HepG2 (cell line): Measurements from ENCODE around the gene CUTC. TPM values are rescaled to one million over a fixed set of nuclear protein-coding genes. Genes with fewer than 3 reads are reported as not detected.

Source experiments
- AGO1 ChIP-seq: fragments of 200-400 bp; formaldehyde crosslinking; IDR thresholded peaks from 2 replicates; pipeline ENCODE4 v1.6.1; 2017; ENCODE audit warnings: mild to moderate bottlenecking, low read depth, low read length, moderate library complexity; ENCODE audit not compliant: poor library complexity, severe bottlenecking
- CBFB ChIP-seq: sonication (generic); formaldehyde crosslinking; IDR thresholded peaks from 2 replicates; pipeline ENCODE4 v1.4.0; 2020; ENCODE audit warnings: missing genetic modification reagents
- GFI1 ChIP-seq: sonication (generic); formaldehyde crosslinking; IDR thresholded peaks from 2 replicates; pipeline ENCODE4 v1.5.0; 2020; ENCODE audit warnings: missing genetic modification reagents, mild to moderate bottlenecking, borderline replicate concordance
- HHEX ChIP-seq: IDR thresholded peaks from 2 replicates; pipeline ENCODE4 v1.6.1; 2016; ENCODE audit warnings: control low read depth
- KDM1A ChIP-seq: IDR thresholded peaks from 2 replicates; pipeline ENCODE4 v1.6.1; 2016; ENCODE audit warnings: missing compliant biosample characterization
- RBFOX2 ChIP-seq: fragments of 200-400 bp; formaldehyde crosslinking; IDR thresholded peaks from 2 replicates; pipeline ENCODE4 v1.6.1; 2017; ENCODE audit warnings: low read depth, mild to moderate bottlenecking, low read length
- RNF219 ChIP-seq: sonication (generic); formaldehyde crosslinking; IDR thresholded peaks from 2 replicates; pipeline ENCODE4 v1.5.0; 2020; ENCODE audit warnings: mild to moderate bottlenecking, missing genetic modification reagents
- SCMH1 ChIP-seq: sonication (generic); formaldehyde crosslinking; IDR thresholded peaks from 2 replicates; pipeline ENCODE4 v1.9.0; 2021; ENCODE audit warnings: missing genetic modification reagents, mild to moderate bottlenecking, borderline replicate concordance
- ZBED4 ChIP-seq: sonication (generic); formaldehyde crosslinking; IDR thresholded peaks from 2 replicates; pipeline ENCODE4 v1.4.0; 2020; ENCODE audit warnings: missing genetic modification reagents, borderline replicate concordance
- ZBTB38 ChIP-seq: sonication (generic); formaldehyde crosslinking; IDR thresholded peaks from 2 replicates; pipeline ENCODE4 v1.5.1; 2020; ENCODE audit warnings: mild to moderate bottlenecking, missing genetic modification reagents
- ZNF234 ChIP-seq: sonication (generic); formaldehyde crosslinking; conservative IDR thresholded peaks from 2 replicates; pipeline ENCODE4 v1.5.1; 2020; ENCODE audit warnings: mild to moderate bottlenecking, missing genetic modification reagents
- ZNF264 ChIP-seq: sonication (generic); formaldehyde crosslinking; IDR thresholded peaks from 2 replicates; pipeline ENCODE4 v1.4.0; 2020; ENCODE audit warnings: missing genetic modification reagents
- polyA plus RNA-seq, 8 experiments: library from polyadenylated mRNA; depleted of rRNA in 3 of 8; stranded (reverse) in 7 of 8; unstranded in 1 of 8; fragments of >200 nt; fragmentation: Illumina TruSeq in 4 of 8; extraction: Trizol in 4 of 8; gene quantifications; 2 replicates each; pipeline versions ENCODE4 v1.2.1 to v1.2.3, GENCODE V29; 2011 to 2016; ENCODE audit warnings: low read depth in 4 of 8, missing spikeins in 1 of 8, mixed read lengths in 1 of 8; ENCODE audit not compliant: insufficient read depth in 1 of 8
- total RNA-seq, 5 experiments: library from RNA; depleted of rRNA; stranded (reverse); fragments of >200 nt; fragmentation: Illumina TruSeq; extraction: Trizol; gene quantifications; 2 replicates each; pipeline ENCODE4 v1.2.3, GENCODE V29; 2016; ENCODE audit warnings: low read depth in 1 of 5
- TF ChIP-seq, protein P1 (sequence below): sonication (generic); formaldehyde crosslinking; IDR thresholded peaks from 2 replicates; pipeline ENCODE4 v1.4.0; 2020; ENCODE audit warnings: missing genetic modification reagents
- TF ChIP-seq, protein P2 (sequence below): sonication (generic); formaldehyde crosslinking; conservative IDR thresholded peaks from 2 replicates; pipeline ENCODE4 v1.4.0; 2020; ENCODE audit warnings: missing genetic modification reagents

CUTC gene
- total and polyA plus RNA-seq, 2 of the 13 experiments (the other 11 are each of a cell fraction or from before 2014, with no cell fraction given): 22.3 to 25.8 TPM

- TF ChIP-seq, protein P1, sequence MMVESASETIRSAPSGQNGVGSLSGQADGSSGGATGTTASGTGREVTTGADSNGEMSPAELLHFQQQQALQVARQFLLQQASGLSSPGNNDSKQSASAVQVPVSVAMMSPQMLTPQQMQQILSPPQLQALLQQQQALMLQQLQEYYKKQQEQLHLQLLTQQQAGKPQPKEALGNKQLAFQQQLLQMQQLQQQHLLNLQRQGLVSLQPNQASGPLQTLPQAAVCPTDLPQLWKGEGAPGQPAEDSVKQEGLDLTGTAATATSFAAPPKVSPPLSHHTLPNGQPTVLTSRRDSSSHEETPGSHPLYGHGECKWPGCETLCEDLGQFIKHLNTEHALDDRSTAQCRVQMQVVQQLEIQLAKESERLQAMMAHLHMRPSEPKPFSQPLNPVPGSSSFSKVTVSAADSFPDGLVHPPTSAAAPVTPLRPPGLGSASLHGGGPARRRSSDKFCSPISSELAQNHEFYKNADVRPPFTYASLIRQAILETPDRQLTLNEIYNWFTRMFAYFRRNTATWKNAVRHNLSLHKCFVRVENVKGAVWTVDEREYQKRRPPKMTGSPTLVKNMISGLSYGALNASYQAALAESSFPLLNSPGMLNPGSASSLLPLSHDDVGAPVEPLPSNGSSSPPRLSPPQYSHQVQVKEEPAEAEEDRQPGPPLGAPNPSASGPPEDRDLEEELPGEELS (CRISPR knock-in tag): peak; percentile 84
- no peak for TF ChIP-seq ZBED4 (CRISPR knock-in tag)
- TF ChIP-seq RNF219 (CRISPR knock-in tag): no peak
- no peak for TF ChIP-seq GFI1 (CRISPR knock-in tag)
- TF ChIP-seq HHEX (CRISPR knock-in tag): no peak
- TF ChIP-seq ZNF234 (CRISPR knock-in tag): no peak
- no peak for TF ChIP-seq CBFB (CRISPR knock-in tag)
- TF ChIP-seq RBFOX2: no peak
- no peak for TF ChIP-seq SCMH1 (CRISPR knock-in tag)
- TF ChIP-seq ZNF264 (CRISPR knock-in tag): no peak
- no peak for TF ChIP-seq ZBTB38
- no peak for TF ChIP-seq KDM1A (CRISPR knock-in tag)
- TF ChIP-seq AGO1: no peak
- TF ChIP-seq, protein P2, sequence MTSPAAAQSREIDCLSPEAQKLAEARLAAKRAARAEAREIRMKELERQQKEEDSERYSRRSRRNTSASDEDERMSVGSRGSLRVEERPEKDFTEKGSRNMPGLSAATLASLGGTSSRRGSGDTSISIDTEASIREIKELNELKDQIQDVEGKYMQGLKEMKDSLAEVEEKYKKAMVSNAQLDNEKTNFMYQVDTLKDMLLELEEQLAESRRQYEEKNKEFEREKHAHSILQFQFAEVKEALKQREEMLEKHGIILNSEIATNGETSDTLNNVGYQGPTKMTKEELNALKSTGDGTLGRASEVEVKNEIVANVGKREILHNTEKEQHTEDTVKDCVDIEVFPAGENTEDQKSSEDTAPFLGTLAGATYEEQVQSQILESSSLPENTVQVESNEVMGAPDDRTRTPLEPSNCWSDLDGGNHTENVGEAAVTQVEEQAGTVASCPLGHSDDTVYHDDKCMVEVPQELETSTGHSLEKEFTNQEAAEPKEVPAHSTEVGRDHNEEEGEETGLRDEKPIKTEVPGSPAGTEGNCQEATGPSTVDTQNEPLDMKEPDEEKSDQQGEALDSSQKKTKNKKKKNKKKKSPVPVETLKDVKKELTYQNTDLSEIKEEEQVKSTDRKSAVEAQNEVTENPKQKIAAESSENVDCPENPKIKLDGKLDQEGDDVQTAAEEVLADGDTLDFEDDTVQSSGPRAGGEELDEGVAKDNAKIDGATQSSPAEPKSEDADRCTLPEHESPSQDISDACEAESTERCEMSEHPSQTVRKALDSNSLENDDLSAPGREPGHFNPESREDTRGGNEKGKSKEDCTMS (CRISPR knock-in tag): no peak
Observed at GRCh38 chr10:99782447-99783286, 50.6 kb downstream of the CUTC start, which contains the start of gene ABCC2 (continued).
